Stimulated activated CD4-positive, alpha-beta T cell treated with anti-CD3 and anti-CD28 coated beads, Interleukin-12 subunit alpha, Interleukin-12 subunit beta, amount 100 ng/mL, for 4 hours (primary cell): ENCODE data around the gene MRPL38.
"Not testable (repeated sequence)": the region's sequence is repeated elsewhere in the genome, so short reads cannot be mapped to it uniquely, and the experiment has no call there.

Source experiments
- DNase-seq: peaks from one replicate; pipeline ENCODE4 v3.0.0-alpha.2; 2020

Gene MRPL38

DNA sequence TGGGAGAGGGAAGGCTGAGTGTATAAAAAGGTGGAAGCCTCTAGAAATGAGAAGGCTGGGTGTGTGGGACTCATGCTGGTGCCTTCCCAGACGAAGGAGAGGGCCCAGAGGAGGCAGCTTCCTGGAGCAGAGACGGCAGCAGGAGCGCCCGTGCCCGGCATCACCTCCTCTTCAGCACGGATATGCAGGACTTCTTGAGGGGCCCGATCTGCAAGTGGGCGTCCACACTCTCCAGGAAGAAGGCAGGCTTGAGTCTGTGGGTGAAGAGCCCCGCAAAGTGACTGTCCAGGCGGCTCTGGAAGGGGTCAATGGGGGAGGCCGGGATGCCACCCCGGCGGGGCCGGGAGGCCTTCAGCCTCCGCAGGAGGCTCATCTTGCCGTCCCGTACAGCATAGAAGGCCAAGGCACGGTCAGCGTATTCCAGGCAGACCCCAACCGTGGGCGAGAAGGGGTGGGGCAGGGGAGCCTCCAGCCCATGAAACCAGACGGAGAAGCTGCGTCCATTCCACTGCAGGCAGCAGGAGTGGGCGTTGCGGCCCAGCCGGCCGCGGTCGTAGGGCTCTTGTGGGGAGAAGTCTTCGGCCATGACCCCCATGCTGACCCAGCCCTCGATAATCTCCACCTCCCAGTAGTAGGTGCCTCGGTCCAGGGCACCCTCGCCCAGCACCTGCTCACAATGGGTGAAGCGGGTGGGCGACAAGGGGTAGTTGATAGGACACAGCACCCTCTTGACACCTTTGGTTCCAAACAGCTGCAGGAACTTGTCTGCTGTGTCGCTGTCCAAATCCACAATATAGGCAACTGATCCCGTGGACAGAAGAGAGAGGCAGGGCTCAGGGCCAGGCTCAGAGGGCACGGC is 30.1 kb downstream of the MRPL38 start:
- no peak for DNase-seq

DNA sequence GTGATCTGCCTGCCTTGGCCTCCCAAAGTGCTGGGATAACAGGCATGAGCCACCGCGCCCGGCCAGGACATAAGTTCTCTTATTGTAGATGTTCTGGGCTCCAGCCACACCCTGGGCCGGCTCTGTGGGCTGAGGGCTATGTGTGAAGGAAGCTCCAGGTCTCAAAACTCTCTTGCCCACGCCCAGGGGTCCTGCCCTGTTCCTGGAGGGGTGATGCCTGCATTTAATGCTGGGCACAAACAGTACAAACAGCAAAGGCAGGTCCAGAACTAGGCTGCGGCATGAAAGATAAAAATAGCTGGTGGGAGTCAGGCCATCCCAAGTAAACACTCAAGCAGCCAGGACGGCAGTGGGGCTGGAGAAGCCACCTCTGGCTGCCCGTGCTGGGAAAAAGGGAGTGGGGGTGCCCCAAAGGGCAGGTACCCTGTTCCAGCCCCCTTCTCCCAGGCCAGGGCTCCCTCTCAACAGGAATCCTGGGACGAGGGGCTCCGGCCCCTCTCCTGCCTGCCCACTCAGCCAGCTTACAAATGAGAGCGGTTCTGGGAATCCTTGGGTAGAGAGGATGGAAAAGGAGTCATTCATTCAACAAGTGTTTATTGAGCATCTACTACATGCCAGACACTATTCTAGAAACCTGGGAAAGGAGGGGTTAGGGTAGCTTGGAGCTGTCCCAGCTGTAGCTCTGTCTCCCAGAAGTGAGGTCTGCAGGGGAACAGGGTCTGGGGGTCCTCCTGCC is 30.9 kb downstream of the MRPL38 start:
- DNase-seq, result no peak

DNA sequence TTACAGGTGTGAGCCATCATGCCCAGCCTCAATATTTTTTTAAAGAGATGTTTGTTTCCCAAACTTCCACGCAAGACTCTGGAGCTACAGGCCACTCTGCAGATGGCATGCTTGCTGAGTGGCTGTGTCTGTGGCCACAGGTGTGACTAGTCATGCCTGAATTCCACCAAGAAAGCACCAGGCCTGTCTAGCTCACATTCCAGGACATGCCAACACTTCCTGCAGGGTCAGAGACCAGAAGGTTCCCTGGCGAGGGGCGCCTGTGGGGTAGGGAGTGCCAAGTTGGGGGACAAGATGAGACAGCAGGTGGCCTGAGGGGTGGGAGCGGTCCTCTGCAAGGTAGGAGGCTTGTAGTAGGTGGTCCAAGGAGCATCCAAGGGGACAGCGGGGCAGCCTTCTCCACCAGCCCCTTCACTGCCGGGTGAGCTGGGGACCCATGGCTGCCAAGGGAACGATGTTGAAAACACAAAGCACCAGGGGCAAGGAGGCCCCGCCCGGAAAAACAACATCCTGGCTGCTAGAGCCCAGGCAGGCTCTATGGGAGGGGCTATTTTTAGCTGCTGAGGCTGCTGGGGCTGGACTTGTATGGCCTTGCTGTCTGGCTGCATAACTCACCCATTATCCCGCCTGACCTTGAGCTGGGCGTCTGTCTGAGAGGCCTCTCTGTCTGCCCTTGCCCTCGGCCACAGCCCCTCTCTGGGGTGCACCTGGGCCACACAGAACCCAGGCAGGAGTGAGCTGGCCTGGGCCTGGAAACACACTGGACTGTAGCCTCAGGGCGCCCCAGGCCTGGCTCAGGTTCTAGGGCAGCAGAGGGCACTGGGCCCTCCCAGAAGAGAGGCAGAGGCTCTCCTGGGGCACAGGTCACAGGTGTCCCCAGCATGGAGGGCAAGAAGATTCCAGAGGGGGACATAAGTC is 32.0 kb downstream of the MRPL38 start:
- no peak for DNase-seq

DNA sequence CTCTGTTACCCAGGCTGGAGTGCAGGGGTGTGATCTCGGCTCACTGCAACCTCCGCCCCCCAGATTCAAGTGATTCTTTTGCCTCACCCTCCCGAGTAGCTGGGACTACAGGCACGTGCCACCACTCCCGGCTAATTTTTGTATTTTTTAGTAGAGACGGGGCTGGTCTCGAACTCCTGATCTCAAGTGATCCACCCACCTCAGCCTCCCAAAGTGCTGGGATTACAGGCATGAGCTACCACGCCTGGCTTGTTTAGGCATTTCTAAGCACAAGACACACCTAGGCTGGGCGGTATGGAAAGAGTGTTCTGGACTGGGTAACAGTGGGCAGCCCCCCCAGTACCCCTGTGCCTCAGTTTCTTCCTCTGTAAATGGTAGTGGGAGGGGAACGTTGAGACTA is 34.5 kb downstream of the MRPL38 start:
- DNase-seq, result not testable (repeated sequence)

DNA sequence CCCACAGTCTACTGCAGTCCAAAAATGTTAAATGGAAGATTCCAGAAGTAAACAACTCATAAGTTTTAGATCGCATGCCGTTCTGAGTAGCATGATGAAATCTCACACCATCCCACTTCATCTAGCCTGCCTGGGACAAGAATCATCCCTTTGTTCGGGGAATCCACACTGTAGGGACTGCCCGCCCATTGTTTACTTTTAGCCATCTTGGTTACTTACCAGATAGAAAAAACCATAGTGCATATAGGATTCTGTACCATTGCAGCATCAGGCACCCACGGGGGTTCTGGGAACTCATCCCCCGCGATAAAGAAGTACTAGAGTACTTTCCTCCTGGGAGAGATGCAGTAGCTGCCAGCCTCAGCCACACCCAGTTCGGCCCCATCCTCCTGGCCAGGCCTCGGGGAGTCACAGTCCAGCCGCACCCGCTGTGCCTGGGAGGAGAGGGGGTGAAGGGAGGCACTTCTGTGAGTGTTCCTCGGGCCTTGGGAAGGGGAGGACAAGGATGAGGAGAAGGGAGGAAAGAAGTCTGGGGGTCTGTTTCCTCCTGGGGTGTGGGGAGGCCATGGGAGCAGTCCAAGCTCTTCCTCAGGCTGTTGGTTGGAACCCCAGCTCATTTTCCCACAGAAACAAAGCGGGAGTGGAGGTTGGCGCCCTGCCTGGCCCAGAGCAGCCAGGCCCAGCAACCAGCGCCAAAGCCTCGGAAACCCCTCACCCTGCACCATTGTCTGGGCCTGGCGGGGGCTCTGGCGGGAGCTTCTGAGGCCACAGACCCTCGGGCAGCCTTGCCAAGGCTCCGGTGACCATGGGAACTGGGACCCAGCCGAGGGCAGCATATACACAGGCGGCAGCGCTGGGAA is 35.2 kb downstream of the MRPL38 start:
- no peak for DNase-seq

DNA sequence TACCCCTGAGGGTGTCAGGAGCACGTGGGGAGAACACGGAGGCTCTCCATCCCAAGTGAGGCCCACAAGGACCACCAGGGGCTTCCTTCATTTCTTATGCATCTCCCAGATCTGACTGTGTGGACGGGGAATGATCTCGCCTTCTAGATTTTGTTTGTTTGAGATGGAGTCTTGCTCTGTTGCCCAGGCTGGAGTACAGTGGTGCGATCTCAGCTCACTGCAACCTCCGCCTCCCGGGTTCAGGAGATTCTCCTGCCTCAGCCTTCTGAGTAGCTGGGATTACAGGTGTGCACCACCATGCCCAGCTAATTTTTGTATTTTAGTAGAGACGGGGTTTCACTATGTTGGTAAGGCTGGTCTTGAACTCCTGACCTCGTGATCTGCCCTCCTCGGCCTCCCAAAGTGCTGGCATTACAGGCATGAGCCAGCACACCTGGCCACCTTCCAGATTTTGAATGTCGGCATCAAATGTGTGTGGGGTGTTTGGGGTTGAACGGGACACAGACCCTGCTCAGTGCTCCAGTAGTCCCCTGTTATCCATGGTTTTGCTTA is 35.9 kb downstream of the MRPL38 start:
- DNase-seq, result not testable (repeated sequence)

DNA sequence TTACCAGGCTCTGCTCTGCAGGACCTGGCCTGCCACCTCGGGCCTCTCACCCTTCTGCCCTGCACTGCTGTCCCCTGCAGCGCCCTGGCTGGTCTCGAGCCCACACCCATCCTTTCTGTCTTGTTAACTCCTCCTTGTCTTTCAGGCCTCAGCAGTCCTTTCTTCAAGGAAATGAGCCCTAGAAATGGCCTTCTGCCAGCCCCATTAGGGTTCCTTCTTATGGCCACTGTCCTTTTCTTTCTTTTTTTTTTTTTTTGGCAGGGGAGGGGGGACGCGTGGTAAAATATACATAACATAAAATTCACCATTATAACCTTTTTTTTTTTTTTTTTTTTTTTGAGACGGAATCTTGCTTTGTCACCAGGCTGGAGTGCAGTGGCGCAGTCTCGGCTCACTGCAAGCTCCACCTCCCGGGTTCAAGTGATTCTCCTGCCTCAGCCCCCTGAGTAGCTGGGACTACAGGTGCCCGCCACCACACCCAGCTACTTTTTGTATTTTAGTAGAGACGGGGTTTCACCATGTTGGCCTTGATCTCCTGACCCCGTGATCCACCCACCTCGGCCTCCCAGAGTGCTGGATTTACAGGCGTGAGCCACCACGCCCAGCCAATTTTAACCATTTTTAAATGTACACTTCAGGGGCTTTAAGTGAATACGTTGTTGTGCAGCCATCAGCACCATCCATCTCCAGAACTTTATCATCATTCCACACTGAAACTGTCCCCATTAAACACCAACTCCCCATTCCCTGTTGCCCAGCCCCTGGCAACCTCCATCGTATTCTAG is 39.1 kb downstream of the MRPL38 start:
- DNase-seq, result not testable (repeated sequence)

DNA sequence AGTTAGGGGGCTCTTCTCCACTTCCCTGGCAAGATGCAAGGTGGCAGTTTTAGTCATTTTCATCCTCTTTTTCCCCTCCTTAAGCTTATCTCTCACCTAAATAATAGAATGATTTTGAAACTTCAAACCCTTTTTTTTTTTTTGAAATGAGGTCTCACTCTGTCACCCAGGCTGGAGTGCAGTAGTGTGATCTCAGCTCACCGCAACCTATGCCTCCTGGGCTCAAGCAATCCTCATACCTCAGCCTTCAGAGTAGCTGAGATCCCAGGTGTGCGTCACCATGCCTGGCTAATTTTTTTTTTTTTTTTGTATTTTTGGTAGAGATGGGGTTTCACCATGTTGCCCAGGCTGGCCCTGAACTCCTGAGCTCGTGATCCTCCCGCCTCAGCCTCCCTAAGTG is 39.8 kb downstream of the MRPL38 start:
- DNase-seq, result not testable (repeated sequence)

DNA sequence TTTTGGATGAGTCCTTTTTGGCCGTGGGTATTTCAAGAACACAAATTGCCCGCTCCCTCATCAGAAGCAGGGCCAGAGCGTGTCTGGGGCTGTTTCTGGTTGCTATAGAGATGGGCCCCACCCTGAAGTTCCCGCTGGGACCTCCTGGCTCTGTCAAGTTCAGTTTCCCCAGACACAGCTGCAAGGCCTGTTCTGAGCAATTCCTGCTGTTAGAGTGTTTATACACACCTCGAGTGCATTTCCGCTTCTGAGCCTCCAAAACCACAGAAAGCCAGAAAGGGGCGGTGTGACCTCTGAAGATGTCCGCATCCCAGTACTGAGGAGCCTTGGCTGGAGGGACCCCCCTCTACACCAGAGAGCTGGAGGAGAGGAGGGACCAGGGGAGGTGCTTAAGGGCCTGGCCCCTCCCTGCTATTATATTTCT is 40.2 kb downstream of the MRPL38 start:
- DNase-seq, result no peak

DNA sequence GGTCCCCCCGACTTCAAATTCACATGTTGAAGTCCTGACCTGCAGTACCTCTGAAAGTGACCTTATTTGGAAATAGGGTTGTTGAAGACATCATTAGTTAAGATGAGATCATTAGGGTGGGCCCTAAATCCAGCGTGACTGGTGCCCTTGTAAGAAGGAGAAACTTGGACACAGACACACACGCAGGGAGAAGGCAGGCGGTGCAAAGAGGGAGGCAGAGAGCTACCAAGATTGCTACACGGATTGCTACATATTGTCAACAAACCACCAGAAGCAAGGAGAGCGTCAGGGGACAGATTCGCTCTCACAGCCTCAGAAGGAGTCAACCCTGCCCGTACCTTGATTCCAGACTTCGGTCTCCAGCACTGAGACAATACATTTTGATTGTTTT is 42.8 kb downstream of the MRPL38 start:
- DNase-seq, result no peak

DNA sequence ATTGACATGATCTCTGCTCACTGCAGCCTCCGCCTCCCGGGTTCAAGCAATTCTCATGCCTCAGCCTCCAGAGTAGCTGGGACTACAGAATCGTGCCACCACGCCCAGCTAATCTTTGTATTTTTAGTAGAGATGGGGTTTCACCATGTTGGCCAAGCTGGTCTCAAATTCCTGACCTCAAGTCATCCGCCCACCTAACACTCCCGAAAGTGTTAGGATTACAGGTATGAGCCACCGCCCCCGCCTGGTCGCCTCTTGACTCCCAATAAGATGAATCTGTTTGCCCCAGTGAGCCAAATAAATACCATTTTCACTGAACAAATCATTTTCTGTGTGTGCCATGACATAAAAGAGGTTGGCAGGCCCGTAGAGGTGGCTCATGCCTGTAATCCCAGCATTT is 45.3 kb downstream of the MRPL38 start:
- not testable (repeated sequence) for DNase-seq

DNA sequence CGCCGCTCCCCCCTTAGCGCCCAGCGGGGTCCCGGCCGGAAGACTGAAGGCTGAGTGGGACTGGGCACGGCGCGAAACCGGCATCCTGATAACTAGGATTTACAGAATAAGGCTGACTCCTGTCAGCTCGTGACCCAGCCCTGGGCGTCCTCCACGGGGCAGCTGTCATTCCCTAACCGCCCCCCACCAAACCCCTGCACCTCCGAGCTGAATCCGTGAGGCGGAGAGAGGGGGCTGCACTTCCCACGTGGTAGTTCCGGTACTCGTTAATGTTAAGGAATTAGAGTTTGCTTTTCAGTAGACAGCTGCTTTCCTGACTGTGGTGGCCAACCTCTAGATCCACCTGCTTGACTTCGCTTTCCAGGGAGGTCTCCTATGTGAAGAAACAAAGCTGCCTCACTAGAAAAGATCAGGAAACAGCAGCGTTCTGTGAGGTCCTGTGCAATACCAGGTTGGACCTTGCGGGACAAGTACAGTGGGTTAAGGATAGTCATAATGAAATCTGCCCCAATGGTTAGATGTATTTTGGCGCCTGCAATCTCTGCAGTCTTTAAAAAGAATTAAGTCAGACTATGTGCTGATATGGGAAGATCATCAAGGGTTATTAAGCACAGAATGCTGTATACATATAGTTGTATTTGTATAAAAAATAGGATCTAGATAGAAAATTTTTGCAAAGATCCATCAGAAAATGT is 48.5 kb downstream of the MRPL38 start:
- DNase-seq, result no peak

DNA sequence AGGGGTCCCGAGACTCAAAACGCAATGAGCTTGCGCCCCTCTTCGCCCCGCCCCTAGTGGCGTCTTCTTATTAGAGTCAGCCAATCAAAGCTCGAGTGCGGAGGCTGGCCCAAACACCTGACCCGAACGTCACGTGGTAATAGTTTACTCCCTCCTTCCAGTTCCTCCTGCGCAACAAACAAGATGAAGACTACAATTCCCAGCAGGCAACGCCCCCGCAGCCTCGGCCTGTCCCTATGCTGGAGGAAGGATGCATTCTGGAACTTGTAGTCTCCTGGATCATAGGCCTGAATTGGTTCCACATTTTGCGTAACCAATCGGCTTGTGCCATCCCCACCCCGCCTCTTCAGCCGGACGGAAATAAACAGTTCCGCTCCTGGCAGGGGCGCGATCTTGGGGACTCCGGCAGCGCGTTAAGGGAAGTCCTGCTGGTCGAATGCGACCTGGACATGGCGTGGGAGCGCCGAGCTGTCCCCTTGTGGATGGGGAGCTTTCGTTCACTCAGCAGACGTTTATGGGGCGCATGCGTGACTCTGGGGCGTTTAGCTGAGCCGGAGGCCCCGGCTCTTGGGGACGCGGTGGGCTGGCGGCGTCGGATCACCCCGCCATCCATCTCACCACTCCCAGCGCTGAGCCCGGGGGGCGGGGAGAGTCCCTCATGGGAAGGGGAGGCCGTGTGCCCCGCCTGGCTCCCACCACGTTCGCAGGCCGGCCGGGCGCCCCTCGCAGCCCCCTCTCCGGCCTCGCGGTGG is 49.2 kb downstream of the MRPL38 start, which contains the start of gene WBP2:
TSS of gene WBP2 (minus strand) at position 26 of the 752 bp plus-strand sequence. CDS start 38 bp downstream, outside the sequence.
- peak; percentile 93 for DNase-seq

DNA sequence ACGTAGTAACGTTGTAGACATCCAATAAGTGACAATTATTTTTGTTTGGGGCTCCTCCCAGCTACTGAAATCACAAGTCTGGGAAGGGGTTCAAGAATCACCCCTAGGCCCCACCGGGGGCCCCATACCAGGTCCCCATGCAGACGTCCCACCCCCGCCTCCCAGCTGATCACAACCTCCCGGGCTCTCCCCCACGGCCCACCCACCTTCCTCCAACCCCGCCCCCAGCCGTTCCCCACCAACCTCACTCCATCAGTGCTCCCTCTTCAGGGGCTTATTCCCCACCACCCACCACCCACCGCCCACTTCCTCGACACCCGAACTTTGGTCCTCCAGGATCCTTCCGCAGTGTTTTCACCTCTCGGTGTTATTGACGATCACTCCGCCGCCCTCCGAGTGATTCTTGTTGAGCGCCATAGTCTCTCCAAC is 49.8 kb downstream of the MRPL38 start:
- peak; percentile 48 for DNase-seq

DNA sequence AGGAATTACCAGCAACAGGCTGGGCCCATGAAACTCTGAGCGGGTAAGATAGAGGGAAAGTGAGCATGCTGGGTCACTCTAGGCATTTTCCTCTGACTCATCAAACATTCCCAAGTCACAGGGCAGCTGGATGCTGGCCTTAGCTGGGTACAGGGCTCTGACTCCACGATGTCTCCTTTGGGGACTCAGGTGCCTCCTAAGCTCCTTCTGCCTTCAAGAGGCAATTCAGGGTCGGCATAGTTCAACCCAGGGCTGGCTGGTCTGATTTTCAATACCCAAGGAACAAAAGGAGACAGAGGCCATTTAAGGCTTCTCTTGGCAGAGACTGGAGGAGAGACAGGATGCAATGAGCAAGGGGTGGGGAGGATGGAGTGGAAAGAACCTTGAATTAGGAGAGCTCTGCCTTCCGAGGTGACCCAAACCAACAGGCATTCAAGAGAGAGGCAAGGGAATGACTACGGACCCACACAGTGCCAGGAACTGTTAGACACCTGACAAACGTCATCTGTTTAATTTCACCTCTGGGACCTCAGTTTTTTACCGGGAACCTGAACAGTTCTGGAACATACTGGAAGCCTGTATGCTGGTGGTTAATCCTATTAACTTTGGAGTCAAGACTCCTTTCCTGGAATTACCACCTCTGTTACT is 50.5 kb downstream of the MRPL38 start:
- DNase-seq, result no peak

DNA sequence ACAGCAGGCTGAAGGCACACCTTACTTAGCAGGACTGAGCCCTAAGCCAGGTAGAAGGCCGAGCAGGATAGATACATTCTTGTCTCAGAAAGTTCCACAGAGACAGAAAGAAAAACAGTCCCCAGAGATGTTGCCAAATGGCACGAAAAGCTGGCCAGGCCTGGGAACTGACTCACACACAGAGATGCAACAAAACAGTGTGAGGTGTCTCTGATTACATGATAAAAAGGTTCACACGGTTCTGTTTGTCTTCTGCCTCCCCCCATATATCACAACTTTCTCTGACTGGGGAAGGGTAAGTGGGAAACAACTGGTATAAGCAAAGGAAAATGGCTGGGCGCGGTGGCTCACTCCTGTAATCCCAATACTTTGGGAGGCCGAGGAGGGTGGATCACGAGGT is 51.3 kb downstream of the MRPL38 start:
- no peak for DNase-seq

DNA sequence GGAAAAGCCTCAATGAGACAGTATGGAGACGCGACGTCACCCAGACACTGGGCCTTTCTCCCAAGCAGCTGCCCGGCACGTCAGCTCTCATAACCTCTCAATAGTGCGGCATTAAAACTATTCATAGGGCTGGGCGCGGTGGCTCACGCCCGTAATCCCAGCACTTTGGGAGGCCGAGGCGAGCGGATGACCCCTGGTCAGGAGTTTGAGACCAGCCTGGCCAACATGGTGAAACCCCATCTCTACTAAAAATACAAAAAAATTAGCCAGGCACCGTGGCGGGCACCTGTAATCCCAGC is 53.0 kb downstream of the MRPL38 start:
- DNase-seq, result not testable (repeated sequence)

DNA sequence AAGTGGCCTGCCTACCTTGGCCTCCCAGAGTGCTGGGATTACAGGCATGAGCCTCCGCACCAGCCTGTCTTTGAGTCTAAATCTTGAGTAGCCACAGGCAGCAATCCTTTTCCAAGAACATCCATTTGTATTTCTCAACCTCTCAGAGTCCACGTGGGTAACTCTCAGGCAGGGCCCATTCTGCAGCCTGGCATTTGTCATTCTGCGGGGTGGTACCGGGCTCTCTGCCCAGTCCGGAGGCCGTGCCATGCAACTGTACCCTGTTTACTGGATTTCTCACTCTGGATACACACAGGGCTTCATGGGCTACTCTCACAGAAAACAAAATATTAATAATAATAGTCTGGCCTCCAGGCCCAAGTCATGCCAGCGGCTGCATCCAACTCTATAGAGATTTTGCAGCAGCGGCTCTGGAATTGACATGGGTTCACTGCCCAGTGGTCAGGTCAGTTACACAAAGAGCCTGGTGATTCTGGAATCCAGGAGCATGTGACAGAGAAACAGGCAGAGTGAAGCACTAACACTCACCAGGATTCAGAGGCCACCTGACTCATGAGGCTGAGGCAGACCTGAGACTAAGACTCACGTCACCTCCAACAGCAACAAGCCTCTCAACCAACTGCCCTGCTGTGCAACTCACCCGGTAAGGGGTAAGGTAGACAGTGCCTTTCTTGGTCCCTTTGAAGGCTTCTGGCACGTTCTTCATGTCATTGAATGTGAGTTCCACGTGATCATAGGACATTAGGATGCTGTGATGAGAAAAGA is 53.6 kb downstream of the MRPL38 start:
- no peak for DNase-seq
